Activated B cell treated with CpG ODN at 0.5 μM for 24 hours (primary cell): Measurements from ENCODE around the gene LHX3. TPM values are rescaled to one million over a fixed set of nuclear protein-coding genes. Genes with fewer than 3 reads are reported as not detected.
"Not testable (repeated sequence)": the region's sequence is repeated elsewhere in the genome, so short reads cannot be mapped to it uniquely, and the experiment has no call there.

Experiments
- ATAC-seq: fragments of 200-7000 bp; cut with Tn5 transposase; one replicate; pipeline ENCODE4 v1.10.0; 2021; ENCODE audit warnings: low read depth, mild to moderate bottlenecking, moderate library complexity
- CTCF ChIA-PET: fragments of 350-600 bp; sonication (Branson Sonifier 250); formaldehyde crosslinking; loops from one replicate; lab custom pipeline; 2021; ENCODE audit warnings: antibody characterized with exemption; lab: Charles Lee
- POLR2A ChIA-PET: fragments of 350-600 bp; sonication (Branson Sonifier 250); formaldehyde crosslinking; loops from one replicate; lab custom pipeline; 2021; ENCODE audit warnings: antibody characterized with exemption; lab: Charles Lee
- DNase-seq: peaks from one replicate; pipeline ENCODE4 v3.0.0; 2022
- H3K27ac Mint-ChIP-seq: one replicate; pipeline ENCODE4 v1.8.0; 2020; ENCODE audit warnings: mixed read lengths
- H3K27me3 Mint-ChIP-seq: one replicate; pipeline ENCODE4 v1.8.0; 2021; ENCODE audit warnings: mixed read lengths
- H3K36me3 Mint-ChIP-seq: one replicate; pipeline ENCODE4 v1.8.0; 2021; ENCODE audit warnings: low read depth, mixed read lengths
- H3K4me1 Mint-ChIP-seq: one replicate; pipeline ENCODE4 v1.8.0; 2021; ENCODE audit warnings: mixed read lengths
- H3K4me3 Mint-ChIP-seq: one replicate; pipeline ENCODE4 v1.8.0; 2020; ENCODE audit warnings: mild to moderate bottlenecking, mixed read lengths
- H3K9me3 Mint-ChIP-seq: one replicate; pipeline ENCODE4 v1.8.0; 2020; ENCODE audit warnings: mixed read lengths
- intact Hi-C: fragments of 100-400 bp; cut with micrococcal nuclease; formaldehyde crosslinking; loops from one replicate; pipeline ENCODE4 v1.15.1; 2024
- total RNA-seq: library from RNA; stranded (reverse); gene quantifications from 2 replicates; pipeline ENCODE4 v1.2.3, GENCODE V29; 2022
- TF ChIP-seq, protein P1 (sequence below): fragments of 200-600 bp; IDR thresholded peaks from one replicate; pipeline ENCODE4 v1.8.0; 2022; ENCODE audit warnings: antibody characterized with exemption, mild to moderate bottlenecking

LHX3 gene
- total RNA-seq, 1 donor from 2014 or later = not detected

DNA sequence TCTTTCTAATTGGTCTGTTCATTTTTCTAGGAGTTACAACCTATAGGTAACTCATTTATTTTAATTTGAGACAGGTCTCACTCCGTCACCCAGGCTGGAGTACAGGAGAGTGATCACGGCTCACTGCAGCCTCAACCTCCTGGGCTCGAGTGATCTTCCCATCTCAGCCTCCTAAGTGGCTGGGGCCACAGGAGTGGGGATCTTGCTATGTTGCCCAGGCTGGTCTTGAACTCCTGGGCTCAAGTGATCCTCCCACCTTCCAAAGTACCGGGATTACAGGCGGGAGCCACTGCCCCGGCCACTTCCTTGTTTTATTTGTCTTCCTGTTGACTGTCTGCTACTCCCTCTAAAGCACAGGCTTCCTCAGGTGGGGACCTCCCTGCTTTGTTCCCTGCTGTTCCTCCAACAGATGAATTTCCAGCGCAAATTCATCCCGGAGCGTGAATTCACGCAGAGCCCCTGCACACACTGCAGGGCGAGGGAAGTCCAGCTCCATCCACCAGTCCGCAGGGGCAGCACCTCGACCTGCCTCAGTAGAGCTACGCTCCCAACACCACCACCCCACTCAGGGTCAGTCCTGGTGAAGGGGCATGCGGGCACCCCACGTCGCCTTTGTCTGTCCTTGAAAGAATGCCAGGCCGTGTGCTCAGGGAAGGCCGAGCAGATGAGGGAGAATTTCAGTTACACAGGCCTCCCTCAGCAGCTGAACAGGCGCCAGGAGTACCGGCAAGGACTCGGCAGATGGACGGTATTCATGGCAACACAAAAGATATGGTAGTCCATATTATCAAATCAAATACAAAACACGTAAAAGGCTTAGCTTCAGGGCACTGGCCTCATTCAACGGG is 34.4 kb upstream of the LHX3 start:
- POLR2A ChIA-PET = interaction anchor here (0.7 to 2.4 kb wide), 11 partner anchors 8 to 106 kb away, joined by 3 to 60 read pairs (median 3); no protein-coding TSS in a partner anchor
- no peaks in the 10 kb centered on the region for H3K27me3 Mint-ChIP-seq
- intact Hi-C loops = loop anchor here (5.0 kb wide), 1 partner anchor 42 kb away; no protein-coding TSS in a partner anchor
- no peaks in the 10 kb centered on the region for H3K9me3 Mint-ChIP-seq
- CTCF ChIA-PET = interaction anchor here (0.9 to 1.6 kb wide), 6 partner anchors 11 to 69 kb away, joined by 4 to 15 read pairs (median 5); no protein-coding TSS in a partner anchor
- H3K36me3 Mint-ChIP-seq = peaks cover 58% of the 10 kb centered on the region
- DNase-seq (no peak), ATAC-seq (no peak)
- peak overlapping the region; percentile 76 for H3K4me3 Mint-ChIP-seq
- peaks cover 90% of the 10 kb centered on the region for H3K4me1 Mint-ChIP-seq
- peak overlapping the region; percentile 79 for H3K27ac Mint-ChIP-seq
- TF ChIP-seq, protein P1, sequence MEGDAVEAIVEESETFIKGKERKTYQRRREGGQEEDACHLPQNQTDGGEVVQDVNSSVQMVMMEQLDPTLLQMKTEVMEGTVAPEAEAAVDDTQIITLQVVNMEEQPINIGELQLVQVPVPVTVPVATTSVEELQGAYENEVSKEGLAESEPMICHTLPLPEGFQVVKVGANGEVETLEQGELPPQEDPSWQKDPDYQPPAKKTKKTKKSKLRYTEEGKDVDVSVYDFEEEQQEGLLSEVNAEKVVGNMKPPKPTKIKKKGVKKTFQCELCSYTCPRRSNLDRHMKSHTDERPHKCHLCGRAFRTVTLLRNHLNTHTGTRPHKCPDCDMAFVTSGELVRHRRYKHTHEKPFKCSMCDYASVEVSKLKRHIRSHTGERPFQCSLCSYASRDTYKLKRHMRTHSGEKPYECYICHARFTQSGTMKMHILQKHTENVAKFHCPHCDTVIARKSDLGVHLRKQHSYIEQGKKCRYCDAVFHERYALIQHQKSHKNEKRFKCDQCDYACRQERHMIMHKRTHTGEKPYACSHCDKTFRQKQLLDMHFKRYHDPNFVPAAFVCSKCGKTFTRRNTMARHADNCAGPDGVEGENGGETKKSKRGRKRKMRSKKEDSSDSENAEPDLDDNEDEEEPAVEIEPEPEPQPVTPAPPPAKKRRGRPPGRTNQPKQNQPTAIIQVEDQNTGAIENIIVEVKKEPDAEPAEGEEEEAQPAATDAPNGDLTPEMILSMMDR = no peak

DNA sequence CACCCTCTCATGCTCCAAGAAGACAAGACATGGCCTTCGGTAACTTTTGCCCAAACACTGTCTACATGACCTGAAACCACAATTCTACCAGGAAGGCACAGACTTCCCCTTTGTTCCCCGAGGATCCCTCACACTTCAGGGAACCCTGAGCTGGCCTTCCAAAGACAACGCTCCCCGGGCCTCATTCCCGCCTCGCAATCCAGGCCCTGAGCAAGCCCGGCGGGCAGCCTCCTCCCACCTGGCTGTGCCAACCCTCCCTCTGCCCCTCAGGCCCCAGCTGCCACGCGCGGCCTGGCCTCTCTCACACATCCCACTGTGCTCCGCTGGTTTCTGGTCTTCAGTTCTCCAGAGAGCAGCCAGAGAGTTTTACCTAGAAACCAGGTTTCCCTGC is 33.4 kb upstream of the LHX3 start:
- no peak for DNase-seq
- H3K27ac Mint-ChIP-seq = peak overlapping the region; percentile 79
- ChIA-PET CTCF (interaction anchor here (1.2 kb wide), 1 partner anchor 12 kb away, joined by 4 read pairs; no protein-coding TSS in a partner anchor), POLR2A (interaction anchor here (0.6 to 1.8 kb wide), 3 partner anchors 13 to 796 kb away, joined by 3 to 20 read pairs (median 4); no protein-coding TSS in a partner anchor)
- TF ChIP-seq, protein P1 = no peak
- H3K4me1 Mint-ChIP-seq = peaks cover 90% of the 10 kb centered on the region
- peak overlapping the region; percentile 76 for H3K4me3 Mint-ChIP-seq
- peaks cover 63% of the 10 kb centered on the region for H3K36me3 Mint-ChIP-seq
- no peaks in the 10 kb centered on the region for H3K27me3 Mint-ChIP-seq
- intact Hi-C loops = loop anchor here (5.0 kb wide), 1 partner anchor 41 kb away; no protein-coding TSS in a partner anchor
- no peak for ATAC-seq
- H3K9me3 Mint-ChIP-seq = no peaks in the 10 kb centered on the region

GRCh38 chr9:136237486-136238341 is 32.8 kb upstream of the LHX3 start:
- Mint-ChIP-seq H3K4me3 (peak overlapping the region; percentile 76), H3K9me3 (no peaks in the 10 kb centered on the region), H3K27ac (peak overlapping the region; percentile 79), H3K4me1 (peaks cover 90% of the 10 kb centered on the region), H3K27me3 (no peaks in the 10 kb centered on the region), H3K36me3 (peaks cover 60% of the 10 kb centered on the region)
- no peak for DNase-seq
- intact Hi-C loops = loop anchor here (5.0 kb wide), 1 partner anchor 40 kb away; no protein-coding TSS in a partner anchor
- CTCF ChIA-PET = interaction anchor here (1.2 kb wide), 1 partner anchor 12 kb away, joined by 4 read pairs; no protein-coding TSS in a partner anchor
- POLR2A ChIA-PET = interaction anchor here (0.9 to 1.8 kb wide), 3 partner anchors 12 to 167 kb away, joined by 4 to 20 read pairs (median 5); no protein-coding TSS in a partner anchor
- TF ChIP-seq, protein P1 = no peak
- peak; percentile 29 for ATAC-seq

GRCh38 chr9:136236471-136237410 is 31.8 kb upstream of the LHX3 start:
- not testable (repeated sequence) for H3K27ac Mint-ChIP-seq, DNase-seq, H3K27me3 Mint-ChIP-seq, ATAC-seq, H3K4me3 Mint-ChIP-seq, H3K9me3 Mint-ChIP-seq
- ChIA-PET POLR2A (interaction anchor here (1.3 to 1.8 kb wide), 2 partner anchors 11 to 30 kb away, joined by 4 to 20 read pairs; no protein-coding TSS in a partner anchor), CTCF (interaction anchor here (1.2 kb wide), 1 partner anchor 11 kb away, joined by 4 read pairs; no protein-coding TSS in a partner anchor)
- peaks cover 89% of the 10 kb centered on the region for H3K4me1 Mint-ChIP-seq
- intact Hi-C loops = loop anchor here (5.0 kb wide), 1 partner anchor 39 kb away; no protein-coding TSS in a partner anchor
- H3K36me3 Mint-ChIP-seq = peaks cover 57% of the 10 kb centered on the region
